Liver (tissue), 9 donors: ENCODE results near the gene ITIH1. TPM values are rescaled to one million over a fixed set of nuclear protein-coding genes. Genes with fewer than 3 reads are reported as not detected.

ENCODE experiments used
- DNase-seq: peaks from one replicate; pipeline ENCODE4 v3.0.0-alpha.2; 2017; ENCODE audit warnings: low spot score
- H3K27ac ChIP-seq, 2 donors: one replicate each; pipeline ENCODE4 v1.7.0; 2013; ENCODE audit warnings: inconsistent platforms in 2 of 2, low read length in 2 of 2, control low read depth in 1 of 2, low read depth in 1 of 2, mild to moderate bottlenecking in 1 of 2
- H3K27me3 ChIP-seq, 4 donors: one replicate each; pipeline versions ENCODE4 v1.6.1 to v1.7.0; 2013; ENCODE audit warnings: low read length in 3 of 4, inconsistent platforms in 1 of 4, mild to moderate bottlenecking in 1 of 4, moderate library complexity in 1 of 4; ENCODE audit not compliant: control insufficient read depth in 4 of 4, insufficient read depth in 4 of 4
- H3K36me3 ChIP-seq, 4 donors: one replicate each; pipeline versions ENCODE4 v1.6.1 to v1.7.0; 2013; ENCODE audit warnings: low read length in 3 of 4, mild to moderate bottlenecking in 3 of 4, low read depth in 1 of 4, moderate library complexity in 1 of 4; ENCODE audit not compliant: control insufficient read depth in 4 of 4, insufficient read depth in 3 of 4
- H3K4me1 ChIP-seq, 4 donors: one replicate each; pipeline versions ENCODE4 v1.6.1 to v1.7.0; 2013; ENCODE audit warnings: low read length in 3 of 4, mild to moderate bottlenecking in 3 of 4, moderate library complexity in 1 of 4; ENCODE audit not compliant: control insufficient read depth in 4 of 4, insufficient read depth in 4 of 4
- H3K4me3 ChIP-seq, 3 donors: one replicate each; pipeline versions ENCODE4 v1.6.1 to v1.7.0; 2013; ENCODE audit warnings: low read length in 3 of 3, control low read depth in 1 of 3, low read depth in 1 of 3, mild to moderate bottlenecking in 1 of 3
- H3K9ac ChIP-seq, 2 donors: one replicate each; pipeline ENCODE4 v1.7.0; 2013; ENCODE audit warnings: low read length in 2 of 2, mild to moderate bottlenecking in 2 of 2, moderate library complexity in 2 of 2, control low read depth in 1 of 2, low read depth in 1 of 2
- H3K9me3 ChIP-seq, 4 donors: one replicate each; pipeline versions ENCODE4 v1.6.1 to v1.7.0; 2013; ENCODE audit warnings: low read length in 3 of 4; ENCODE audit not compliant: control insufficient read depth in 4 of 4
- EGR1 ChIP-seq, 2 donors: IDR thresholded peaks; 2 replicates each; pipeline ENCODE4 v1.6.1; 2016 to 2018; ENCODE audit warnings: antibody characterized with exemption in 2 of 2, low read depth in 2 of 2
- FOXA2 ChIP-seq: IDR thresholded peaks from 2 replicates; pipeline ENCODE4 v1.6.1; 2016; ENCODE audit warnings: antibody characterized with exemption
- GABPA ChIP-seq, 2 donors: IDR thresholded peaks in 1 of 2; conservative IDR thresholded peaks in 1 of 2; 2 replicates each; pipeline ENCODE4 v1.6.1; 2016; ENCODE audit warnings: antibody characterized with exemption in 2 of 2, mild to moderate bottlenecking in 1 of 2, moderate library complexity in 1 of 2
- JUND ChIP-seq, 2 donors: IDR thresholded peaks; 2 replicates each; pipeline ENCODE4 v1.6.1; 2016; ENCODE audit warnings: antibody characterized with exemption in 2 of 2
- NR2F2 ChIP-seq: IDR thresholded peaks from 2 replicates; pipeline ENCODE4 v1.6.1; 2016; ENCODE audit warnings: antibody characterized with exemption
- RAD21 ChIP-seq, 2 donors: IDR thresholded peaks; 2 replicates each; pipeline ENCODE4 v1.6.1; 2016; ENCODE audit warnings: antibody characterized with exemption in 2 of 2, mild to moderate bottlenecking in 2 of 2
- RXRA ChIP-seq, 2 donors: IDR thresholded peaks; 2 replicates each; pipeline ENCODE4 v1.6.1; 2017 to 2018; ENCODE audit warnings: antibody characterized with exemption in 2 of 2, mild to moderate bottlenecking in 1 of 2
- WGBS: extraction: QIAGEN DNeasy Blood & Tissue Kit; methylation state at CpG from one replicate; pipeline ENCODE4 v1.1.7; 2013; 5-methylcytosine and 5-hydroxymethylcytosine counted together
- polyA plus RNA-seq, 2 donors: library from polyadenylated mRNA; stranded (reverse) in 1 of 2; unstranded in 1 of 2; fragments of 200-250 nt in 1 of 2; fragments of >200 nt in 1 of 2; fragmentation: Nextera tagmentation in 1 of 2; extraction: Ambion mirVana in 1 of 2; gene quantifications; one replicate each; pipeline versions ENCODE4 v1.2.1 to v1.2.3, GENCODE V29; 2013 to 2015
- total RNA-seq, 2 donors: library from RNA; depleted of rRNA; stranded (reverse); fragments of >200 nt; gene quantifications; one replicate each; pipeline ENCODE4 v1.2.3, GENCODE V29; 2014
- TF ChIP-seq, protein P1 (sequence below): IDR thresholded peaks from 2 replicates; pipeline ENCODE4 v1.6.1; 2016; ENCODE audit warnings: antibody characterized with exemption
- TF ChIP-seq, protein P2 (sequence below): IDR thresholded peaks from 2 replicates; pipeline ENCODE4 v1.6.1; 2016; ENCODE audit warnings: antibody characterized with exemption
- donor health status: healthy.
- donor health status: healthy.
- donor health status: healthy.
- donor health status: healthy.
- donor health status: healthy.

ITIH1 gene
- total and polyA plus RNA-seq, 4 donors, result 1,022 to 1,400 (median 1,242) TPM

GRCh38 chr3:52805270-52806039, 28.1 kb downstream of the ITIH1 start (continued):
- TF ChIP-seq, protein P1, sequence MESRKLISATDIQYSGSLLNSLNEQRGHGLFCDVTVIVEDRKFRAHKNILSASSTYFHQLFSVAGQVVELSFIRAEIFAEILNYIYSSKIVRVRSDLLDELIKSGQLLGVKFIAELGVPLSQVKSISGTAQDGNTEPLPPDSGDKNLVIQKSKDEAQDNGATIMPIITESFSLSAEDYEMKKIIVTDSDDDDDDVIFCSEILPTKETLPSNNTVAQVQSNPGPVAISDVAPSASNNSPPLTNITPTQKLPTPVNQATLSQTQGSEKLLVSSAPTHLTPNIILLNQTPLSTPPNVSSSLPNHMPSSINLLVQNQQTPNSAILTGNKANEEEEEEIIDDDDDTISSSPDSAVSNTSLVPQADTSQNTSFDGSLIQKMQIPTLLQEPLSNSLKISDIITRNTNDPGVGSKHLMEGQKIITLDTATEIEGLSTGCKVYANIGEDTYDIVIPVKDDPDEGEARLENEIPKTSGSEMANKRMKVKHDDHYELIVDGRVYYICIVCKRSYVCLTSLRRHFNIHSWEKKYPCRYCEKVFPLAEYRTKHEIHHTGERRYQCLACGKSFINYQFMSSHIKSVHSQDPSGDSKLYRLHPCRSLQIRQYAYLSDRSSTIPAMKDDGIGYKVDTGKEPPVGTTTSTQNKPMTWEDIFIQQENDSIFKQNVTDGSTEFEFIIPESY, result no peak

- peak overlapping the region in 1 of 2 donors; percentile 59 for H3K27ac ChIP-seq
- no peaks in the 10 kb centered on the region for H3K9me3 ChIP-seq
- H3K36me3 ChIP-seq, result peaks cover 20 to 60% (median 47%) of the 10 kb centered on the region in 4 donors
- H3K4me3 ChIP-seq, result no peak overlapping the region
- 80% methylated on average over 2 of the region's 2 CpGs for WGBS
- DNase-seq, result no peak
- peaks cover 0 to 34% (median 21%) of the 10 kb centered on the region in 4 donors for H3K4me1 ChIP-seq
- H3K9ac ChIP-seq, result no peak overlapping the region
- H3K27me3 ChIP-seq, result no peaks in the 10 kb centered on the region
- TF ChIP-seq, protein P1, result no peak
- TF ChIP-seq RXRA (IDR thresholded peaks at IDR 0.05) (no peak), EGR1 (IDR thresholded peaks at IDR 0.05; ENCODE audit: low read depth in 2 of 2) (no peak), NR2F2 (no peak), JUND (IDR thresholded peaks at IDR 0.05) (no peak), GABPA (IDR thresholded peaks at IDR 0.05 in 1 of 2, conservative IDR thresholded peaks at IDR 0.05 in 1 of 2) (no peak)
- TF ChIP-seq, protein P2, sequence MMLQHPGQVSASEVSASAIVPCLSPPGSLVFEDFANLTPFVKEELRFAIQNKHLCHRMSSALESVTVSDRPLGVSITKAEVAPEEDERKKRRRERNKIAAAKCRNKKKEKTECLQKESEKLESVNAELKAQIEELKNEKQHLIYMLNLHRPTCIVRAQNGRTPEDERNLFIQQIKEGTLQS, result no peak
These were observed 31.8 kb downstream of the ITIH1 start for GRCh38 chr3:52809149-52809548.

DNA sequence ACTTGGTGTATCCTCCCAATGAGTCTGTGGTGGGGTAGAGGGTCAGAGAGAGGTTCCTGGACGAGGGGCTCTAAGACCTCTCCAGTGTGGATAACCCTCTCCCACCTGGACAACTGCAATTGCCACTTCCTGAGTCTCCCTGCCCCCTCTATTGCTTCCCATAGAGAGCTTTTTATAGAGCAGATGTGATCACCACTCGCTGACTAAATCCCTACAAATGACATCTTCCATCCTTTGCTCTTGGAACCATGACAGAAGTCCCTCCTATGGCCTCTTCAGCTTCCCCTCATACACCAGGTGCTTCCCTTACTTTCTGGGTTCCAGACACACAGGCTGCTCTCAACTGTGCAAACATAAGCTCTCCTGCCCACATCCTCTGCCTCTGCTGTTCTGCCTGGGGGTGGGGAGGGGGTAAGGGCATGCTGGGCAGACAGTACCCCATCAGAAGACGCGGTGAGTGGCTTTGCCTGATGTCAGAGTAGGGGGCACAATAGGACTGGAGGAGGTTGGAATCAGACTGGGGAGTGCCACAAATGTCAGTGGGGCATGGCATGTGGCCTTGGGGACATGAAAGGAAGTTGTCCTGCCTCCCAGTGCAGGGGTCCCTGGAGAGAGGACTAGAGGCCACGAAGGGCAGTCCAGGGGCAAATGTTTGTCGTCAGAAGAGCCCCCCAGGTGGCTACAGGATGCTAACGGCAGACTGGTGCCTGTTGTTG, 32.4 kb downstream of the ITIH1 start:
- WGBS, result 75% methylated on average over 7 of the region's 7 CpGs
- TF ChIP-seq NR2F2 (peak; percentile 7), FOXA2 (no peak), RAD21 (IDR thresholded peaks at IDR 0.05) (peak in 1 of 2 donors; percentile 11)
- no peak overlapping the region for H3K9ac ChIP-seq
- peak overlapping the region; percentile 28 to 59 for H3K27ac ChIP-seq
- H3K9me3 ChIP-seq, result no peaks in the 10 kb centered on the region
- no peak overlapping the region for H3K4me3 ChIP-seq
- H3K4me1 ChIP-seq, result peaks cover 0 to 38% (median 26%) of the 10 kb centered on the region in 4 donors
- H3K27me3 ChIP-seq, result no peaks in the 10 kb centered on the region
- no peak for DNase-seq
- H3K36me3 ChIP-seq, result peaks cover 21 to 56% (median 43%) of the 10 kb centered on the region in 4 donors
